ENCODE data around the gene ANKRD66. TPM values are rescaled to one million over a fixed set of nuclear protein-coding genes. Genes with fewer than 3 reads are reported as not detected.

The ANKRD66 gene
- total RNA-seq, 1 experiment from 2014 or later: not detected

DNA sequence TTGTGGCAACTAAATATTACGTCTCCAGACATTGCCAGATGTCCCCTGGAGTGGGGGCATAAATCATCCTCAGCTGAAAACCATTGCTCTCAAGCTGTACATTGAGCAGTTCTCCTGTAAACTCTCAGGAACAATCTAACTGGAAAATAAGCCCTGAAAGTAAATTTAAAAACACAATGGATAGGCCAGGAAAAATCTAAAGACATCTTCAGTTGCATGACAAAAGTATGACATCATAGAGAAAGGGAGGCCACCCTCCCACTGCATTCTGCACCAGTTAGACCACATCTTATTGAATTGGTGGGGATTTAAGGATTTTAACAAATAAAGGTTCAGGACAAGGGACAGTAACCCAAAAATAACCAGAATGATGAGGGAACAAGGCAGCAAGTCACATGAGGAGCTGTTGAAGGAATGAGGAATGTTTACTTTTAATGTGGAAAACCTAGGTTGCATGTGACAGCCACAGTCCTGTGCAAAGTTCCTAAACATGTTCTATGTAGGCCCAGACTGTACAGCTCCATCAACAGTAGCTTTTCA, 16.9 kb upstream of the ANKRD66 start:
- DNase-seq: no peak
- no peak overlapping the region for H2BK120ac ChIP-seq (ENCODE audit: low read depth, low read length, poor library complexity, severe bottlenecking)
- no peak overlapping the region for H3K4me2 ChIP-seq (ENCODE audit: insufficient read depth, insufficient read length, low read length)
- no peaks in the 10 kb centered on the region for H3K79me2 ChIP-seq (ENCODE audit: insufficient read depth, low read length)
- H2BK12ac ChIP-seq (ENCODE audit: insufficient read length, low read depth, low read length): no peak overlapping the region
- H3K18ac ChIP-seq (ENCODE audit: insufficient read length, low read depth, low read length): no peak overlapping the region
- no peak overlapping the region for H4K8ac ChIP-seq (replicated peaks; ENCODE audit: insufficient read length, low read depth, low read length)
- Mint-ChIP-seq H3K27ac (no peak overlapping the region), H3K4me1 (peaks cover 11 to 16% of the 10 kb centered on the region in 2 experiments), H3K36me3 (ENCODE audit: insufficient read depth in 1 of 3, low read depth in 3 of 3) (no peaks in the 10 kb centered on the region), H3K9me3 (no peaks in the 10 kb centered on the region; a peak in 1 of 5 replicates), H3K4me3 (no peak overlapping the region), H3K27me3 (ENCODE audit: low read depth) (peaks cover 19% of the 10 kb centered on the region)
- H2AK5ac ChIP-seq (ENCODE audit: insufficient read length, low read length): no peak overlapping the region
- no peak overlapping the region for H2BK15ac ChIP-seq (ENCODE audit: low read depth, low read length)
- no peak overlapping the region for H4K91ac ChIP-seq (ENCODE audit: insufficient read length, low read depth, low read length)
- H4K20me1 ChIP-seq (ENCODE audit: control insufficient read depth, insufficient read depth, insufficient read length): peaks cover 2% of the 10 kb centered on the region
- no peak for TF ChIP-seq CTCF (conservative IDR thresholded peaks at IDR 0.05)
- H3K27me3 ChIP-seq (ENCODE audit: insufficient read depth, low read length): no peaks in the 10 kb centered on the region
- no peak overlapping the region for H4K5ac ChIP-seq (ENCODE audit: insufficient read length, low read depth, low read length)
- H3K9ac ChIP-seq (ENCODE audit: extremely low read depth, insufficient read length, low read length): no peak overlapping the region
- no peaks in the 10 kb centered on the region for H3K9me3 ChIP-seq (ENCODE audit: control insufficient read depth, low read depth, low read length)
- no peak overlapping the region for H3K27ac ChIP-seq (ENCODE audit: insufficient read length, low read depth, low read length)
- H3K4me1 ChIP-seq (ENCODE audit: insufficient read depth, low read length): no peaks in the 10 kb centered on the region
- H3K4ac ChIP-seq (ENCODE audit: low read depth, low read length): no peak overlapping the region
- no peak overlapping the region for H3K56ac ChIP-seq (ENCODE audit: insufficient read length, low read depth, low read length)
- no peaks in the 10 kb centered on the region for H3K79me1 ChIP-seq (ENCODE audit: insufficient read depth, low read depth, low read length, poor library complexity, severe bottlenecking)
- H3K23ac ChIP-seq (ENCODE audit: insufficient read length, low read depth, low read length): no peak overlapping the region
- H2BK20ac ChIP-seq (ENCODE audit: low read depth, low read length, poor library complexity, severe bottlenecking): no peak overlapping the region
- no peak overlapping the region for H3K14ac ChIP-seq (ENCODE audit: insufficient read depth, low read length)
- no peak overlapping the region for H2AFZ ChIP-seq (ENCODE audit: low read length)
- H3T11ph ChIP-seq (ENCODE audit: low read length): no peak overlapping the region
- WGBS (ENCODE audit: extremely low coverage, insufficient read length, low lambda C conversion rate): no CpG with 5 or more reads among the region's 1 CpG
- peaks cover 6% of the 10 kb centered on the region for H3K23me2 ChIP-seq (ENCODE audit: insufficient read length, low read depth, low read length, poor library complexity, severe bottlenecking)
- no peak overlapping the region for H2BK5ac ChIP-seq (ENCODE audit: insufficient read length, low read length)
